HCT116 (cell line): ENCODE measurements around the gene MOB2. TPM values are rescaled to one million over a fixed set of nuclear protein-coding genes. Genes with fewer than 3 reads are reported as not detected.

ENCODE experiments used
- ATAC-seq: fragments of 200-7000 bp; cut with Tn5 transposase; 2 replicates; pipeline ENCODE4 v1.9.1; 2020; ENCODE audit warnings: mild to moderate bottlenecking, moderate library complexity
- BruUV-seq: library from RNA; stranded (reverse); fragments of 400-500 nt; replicated peaks from 2 replicates; lab custom pipeline; 2021; lab: Mats Ljungman, UMichigan
- CTCF ChIA-PET: fragments of 300-600 bp; sonication (Branson Sonifier 250); formaldehyde crosslinking; loops from one replicate; lab custom pipeline; 2021; ENCODE audit warnings: antibody characterized with exemption; lab: Charles Lee
- POLR2A ChIA-PET: fragments of 300-600, 350-600 bp; sonication (Branson Sonifier 250); formaldehyde crosslinking; loops from one replicate; lab custom pipeline; 2021; ENCODE audit warnings: antibody characterized with exemption; lab: Charles Lee
- RAD21 ChIA-PET, 2 experiments: fragments of 300-600 bp; sonication (Branson Sonifier 250); formaldehyde crosslinking; loops; one replicate each; lab custom pipeline; 2023; ENCODE audit warnings: low total read pairs in 2 of 2; ENCODE audit not compliant: uncharacterized antibody in 2 of 2, unreplicated experiment in 2 of 2, low non-redundant PET in 1 of 2; lab: Charles Lee
- DNase-seq: peaks from one replicate; pipeline ENCODE4 v3.0.0-alpha.2; 2010; ENCODE audit warnings: low read depth, low spot score
- H2AFZ ChIP-seq: fragments of 200-600 bp; shearing (Covaris generic), sonication (generic); 2 replicates; pipeline ENCODE4 v1.6.1; 2017; ENCODE audit warnings: low read depth, mixed run types, mixed read lengths, antibody characterized with exemption, low read length; ENCODE audit not compliant: poor library complexity, severe bottlenecking
- H3K27ac ChIP-seq: 2 replicates; pipeline ENCODE4 v1.5.1; 2012; ENCODE audit warnings: low read depth, low read length
- H3K27me3 ChIP-seq: fragments of 200-600 bp; sonication (generic); 2 replicates; pipeline ENCODE4 v1.6.1; 2016; ENCODE audit warnings: mixed run types, low read length, mixed read lengths; ENCODE audit not compliant: insufficient read depth
- H3K36me3 ChIP-seq, 2 experiments: fragments of 200-500 bp in 1 of 2; fragments of 200-600 bp in 1 of 2; sonication (Bioruptor generic) in 1 of 2; sonication (generic) in 1 of 2; 2 replicates each; pipeline versions ENCODE4 v1.5.1 to v1.6.1; 2014 to 2016; ENCODE audit warnings: low read length in 2 of 2, inconsistent platforms in 1 of 2, mixed read lengths in 1 of 2, mixed run types in 1 of 2; ENCODE audit not compliant: insufficient read depth in 2 of 2, control insufficient read depth in 1 of 2
- H3K4me1 ChIP-seq, 2 experiments: fragments of 200-600 bp in 1 of 2; sonication (generic) in 1 of 2; 2 replicates each; pipeline versions ENCODE4 v1.5.1 to v1.6.1; 2012 to 2017; ENCODE audit warnings: low read length in 2 of 2, inconsistent platforms in 1 of 2, mild to moderate bottlenecking in 1 of 2, mixed read lengths in 1 of 2, mixed run types in 1 of 2, moderate library complexity in 1 of 2; ENCODE audit not compliant: insufficient read depth in 2 of 2, control insufficient read depth in 1 of 2
- H3K4me2 ChIP-seq: fragments of 200-600 bp; sonication (generic); 2 replicates; pipeline ENCODE4 v1.6.1; 2017; ENCODE audit warnings: mixed run types, low read length, mixed read lengths
- H3K4me3 ChIP-seq, 2 experiments: fragments of 200-600 bp in 1 of 2; sonication (generic) in 1 of 2; replicated peaks in 1 of 2; 2 replicates each; pipeline ENCODE4 v1.5.1; 2011 to 2016; ENCODE audit warnings: low read length in 2 of 2, control low read depth in 1 of 2, low read depth in 1 of 2, mild to moderate bottlenecking in 1 of 2, mixed read lengths in 1 of 2, mixed run types in 1 of 2
- H3K79me2 ChIP-seq: fragments of 200-600 bp; sonication (generic); 2 replicates; pipeline ENCODE4 v1.6.1; 2017; ENCODE audit warnings: mild to moderate bottlenecking, mixed run types, low read length, moderate library complexity, mixed read lengths; ENCODE audit not compliant: insufficient read depth
- H3K9ac ChIP-seq: fragments of 200-600 bp; sonication (generic); 2 replicates; pipeline ENCODE4 v1.6.1; 2016; ENCODE audit warnings: low read length, mixed read lengths
- H3K9me2 ChIP-seq: fragments of 200-600 bp; sonication (generic), shearing (Covaris generic); 2 replicates; pipeline ENCODE4 v1.6.1; 2017; ENCODE audit warnings: mixed run types, mild to moderate bottlenecking, moderate library complexity; ENCODE audit not compliant: insufficient read depth
- H3K9me3 ChIP-seq, 2 experiments: fragments of 200-500 bp in 1 of 2; fragments of 200-600 bp in 1 of 2; sonication (Bioruptor generic) in 1 of 2; sonication (generic) in 1 of 2; 2 replicates each; pipeline ENCODE4 v1.6.1; 2014 to 2017; ENCODE audit warnings: low read length in 2 of 2, mixed read lengths in 2 of 2, inconsistent platforms in 1 of 2, low read depth in 1 of 2, mild to moderate bottlenecking in 1 of 2, mixed run types in 1 of 2, moderate library complexity in 1 of 2; ENCODE audit not compliant: control insufficient read depth in 1 of 2, insufficient read depth in 1 of 2
- H4K20me1 ChIP-seq: fragments of 200-600 bp; sonication (generic), shearing (Covaris generic); 2 replicates; pipeline ENCODE4 v1.6.1; 2017; ENCODE audit warnings: mixed run types, mild to moderate bottlenecking, moderate library complexity; ENCODE audit not compliant: insufficient read depth
- CEBPB ChIP-seq: IDR thresholded peaks from 2 replicates; pipeline ENCODE4 v1.6.1; 2012; ENCODE audit warnings: low read depth
- EGR1 ChIP-seq: IDR thresholded peaks from 2 replicates; pipeline ENCODE4 v1.6.1; 2012; ENCODE audit warnings: low read depth
- EZH2 ChIP-seq: fragments of 200-600 bp; sonication (generic); IDR thresholded peaks from 2 replicates; pipeline ENCODE4 v1.6.1; 2017; ENCODE audit warnings: antibody characterized with exemption, mixed run types
- EZH2phosphoT487 ChIP-seq: fragments of 200-600 bp; IDR thresholded peaks from 2 replicates; pipeline ENCODE4 v1.6.1; 2018; ENCODE audit warnings: antibody characterized with exemption, borderline replicate concordance
- FOSL1 ChIP-seq: IDR thresholded peaks from 2 replicates; pipeline ENCODE4 v1.6.1; 2012; ENCODE audit warnings: low read depth
- POLR2A ChIP-seq: IDR thresholded peaks from 2 replicates; pipeline ENCODE4 v1.7.0; 2011; ENCODE audit warnings: borderline replicate concordance; ENCODE audit not compliant: insufficient read depth, insufficient read length; ENCODE audit errors: extremely low read depth
- POLR2AphosphoS5 ChIP-seq: IDR thresholded peaks from 2 replicates; pipeline ENCODE4 v1.6.1; 2011; ENCODE audit warnings: mild to moderate bottlenecking, low read depth, low read length, moderate library complexity
- RAD21 ChIP-seq: IDR thresholded peaks from 2 replicates; pipeline ENCODE4 v1.6.1; 2012; ENCODE audit warnings: low read depth, mild to moderate bottlenecking
- SIN3A ChIP-seq: IDR thresholded peaks from 2 replicates; pipeline ENCODE4 v1.6.1; 2012; ENCODE audit warnings: low read depth
- SRF ChIP-seq: IDR thresholded peaks from 2 replicates; pipeline ENCODE4 v1.6.1; 2012; ENCODE audit warnings: low read depth
- TCF7L2 ChIP-seq: IDR thresholded peaks from 2 replicates; pipeline ENCODE4 v1.7.0; 2011; ENCODE audit warnings: borderline replicate concordance, inconsistent platforms; ENCODE audit not compliant: insufficient read depth, insufficient read length; ENCODE audit errors: extremely low read depth
- YY1 ChIP-seq: IDR thresholded peaks from 2 replicates; pipeline ENCODE4 v1.6.1; 2011; ENCODE audit warnings: low read length, low read depth, moderate library complexity, mild to moderate bottlenecking; ENCODE audit not compliant: insufficient replicate concordance; ENCODE audit errors: extremely low read depth
- ZFX ChIP-seq: fragments of 450-650 bp; IDR thresholded peaks from 2 replicates; pipeline ENCODE4 v1.6.1; 2017
- ZNF274 ChIP-seq: fragments of 200-500 bp; sonication (Bioruptor generic); IDR thresholded peaks from 2 replicates; pipeline ENCODE4 v1.6.1; 2014; ENCODE audit warnings: mild to moderate bottlenecking, low read depth, low read length, inconsistent platforms
- intact Hi-C: fragments of 100-400 bp; cut with micrococcal nuclease; formaldehyde crosslinking; loops from 2 replicates; pipeline ENCODE4 v1.10.0; 2022
- total RNA-seq: library from RNA; stranded (reverse); gene quantifications from one replicate; pipeline ENCODE4 v1.2.1, GENCODE V29; 2021; ENCODE audit not compliant: unreplicated experiment
- TF ChIP-seq, protein P1 (sequence below): IDR thresholded peaks from 2 replicates; pipeline ENCODE4 v1.6.1; 2012
- TF ChIP-seq, protein P2 (sequence below): IDR thresholded peaks from 2 replicates; pipeline ENCODE4 v1.6.1; 2012
- TF ChIP-seq, protein P3 (sequence below): IDR thresholded peaks from 2 replicates; pipeline ENCODE4 v1.6.1; 2012; ENCODE audit warnings: low read depth
- TF ChIP-seq, protein P4 (sequence below): IDR thresholded peaks from 2 replicates; pipeline ENCODE4 v1.6.1; 2011; ENCODE audit warnings: mild to moderate bottlenecking, low read length, moderate library complexity; ENCODE audit not compliant: insufficient replicate concordance; ENCODE audit errors: extremely low read depth
- TF ChIP-seq, protein P5 (sequence below), 3 experiments: fragments of 200-600 bp in 1 of 3; sonication (generic) in 1 of 3; IDR thresholded peaks in 2 of 3; conservative IDR thresholded peaks in 1 of 3; 2 replicates each; pipeline ENCODE4 v1.5.1; 2012 to 2017; ENCODE audit warnings: low read depth in 2 of 3, low read length in 2 of 3, antibody characterized with exemption in 1 of 3, borderline replicate concordance in 1 of 3, control low read depth in 1 of 3, mild to moderate bottlenecking in 1 of 3, mixed read lengths in 1 of 3, mixed run types in 1 of 3, moderate library complexity in 1 of 3; ENCODE audit not compliant: insufficient read depth in 1 of 3

MOB2 gene
- total RNA-seq, 1 experiment from 2014 or later = 25.7 TPM

DNA sequence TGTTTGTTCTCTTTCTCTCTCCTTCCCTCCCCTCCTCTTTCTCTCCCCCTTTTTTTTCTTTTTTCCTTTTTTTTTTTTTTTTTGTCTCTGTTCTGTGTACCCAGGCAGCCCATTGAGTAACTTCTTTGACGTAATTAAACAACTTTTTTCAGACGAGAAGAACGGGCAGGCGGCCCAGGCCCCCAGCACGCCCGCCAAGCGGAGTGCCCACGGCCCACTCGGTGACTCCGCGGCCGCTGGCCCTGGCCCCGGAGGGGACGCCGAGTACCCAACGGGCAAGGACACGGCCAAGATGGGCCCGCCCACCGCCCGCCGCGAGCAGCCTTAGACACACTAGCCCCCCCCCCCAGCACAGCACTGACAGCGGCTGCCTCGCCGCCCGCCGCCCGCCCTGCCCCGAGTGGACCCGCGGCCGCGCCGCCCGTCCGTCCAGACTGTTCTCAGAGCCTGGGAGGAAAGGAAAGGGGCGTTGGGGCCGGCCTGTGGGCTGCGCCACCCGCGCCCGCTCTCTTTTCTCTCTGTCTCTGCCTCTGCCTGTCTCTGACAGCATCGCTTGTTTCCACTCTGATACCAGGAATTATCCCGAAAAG lies 26.1 kb downstream of the MOB2 start:
- no peaks in the 10 kb centered on the region for H4K20me1 ChIP-seq
- RAD21 ChIA-PET = no interaction called here
- no peak overlapping the region for H2AFZ ChIP-seq
- intact Hi-C loops = no loop called here
- H3K79me2 ChIP-seq = no peaks in the 10 kb centered on the region
- TF ChIP-seq ZNF274 (no peak), EZH2 (no peak), TCF7L2 (no peak), ZFX (no peak), FOSL1 (no peak), CEBPB (no peak), YY1 (no peak), POLR2A (no peak), SIN3A (no peak), SRF (no peak), RAD21 (no peak), EGR1 (no peak), EZH2phosphoT487 (no peak), POLR2AphosphoS5 (no peak)
- TF ChIP-seq, protein P1, sequence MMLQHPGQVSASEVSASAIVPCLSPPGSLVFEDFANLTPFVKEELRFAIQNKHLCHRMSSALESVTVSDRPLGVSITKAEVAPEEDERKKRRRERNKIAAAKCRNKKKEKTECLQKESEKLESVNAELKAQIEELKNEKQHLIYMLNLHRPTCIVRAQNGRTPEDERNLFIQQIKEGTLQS = no peak
- TF ChIP-seq, protein P2, sequence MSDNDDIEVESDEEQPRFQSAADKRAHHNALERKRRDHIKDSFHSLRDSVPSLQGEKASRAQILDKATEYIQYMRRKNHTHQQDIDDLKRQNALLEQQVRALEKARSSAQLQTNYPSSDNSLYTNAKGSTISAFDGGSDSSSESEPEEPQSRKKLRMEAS = no peak
- TF ChIP-seq, protein P3, sequence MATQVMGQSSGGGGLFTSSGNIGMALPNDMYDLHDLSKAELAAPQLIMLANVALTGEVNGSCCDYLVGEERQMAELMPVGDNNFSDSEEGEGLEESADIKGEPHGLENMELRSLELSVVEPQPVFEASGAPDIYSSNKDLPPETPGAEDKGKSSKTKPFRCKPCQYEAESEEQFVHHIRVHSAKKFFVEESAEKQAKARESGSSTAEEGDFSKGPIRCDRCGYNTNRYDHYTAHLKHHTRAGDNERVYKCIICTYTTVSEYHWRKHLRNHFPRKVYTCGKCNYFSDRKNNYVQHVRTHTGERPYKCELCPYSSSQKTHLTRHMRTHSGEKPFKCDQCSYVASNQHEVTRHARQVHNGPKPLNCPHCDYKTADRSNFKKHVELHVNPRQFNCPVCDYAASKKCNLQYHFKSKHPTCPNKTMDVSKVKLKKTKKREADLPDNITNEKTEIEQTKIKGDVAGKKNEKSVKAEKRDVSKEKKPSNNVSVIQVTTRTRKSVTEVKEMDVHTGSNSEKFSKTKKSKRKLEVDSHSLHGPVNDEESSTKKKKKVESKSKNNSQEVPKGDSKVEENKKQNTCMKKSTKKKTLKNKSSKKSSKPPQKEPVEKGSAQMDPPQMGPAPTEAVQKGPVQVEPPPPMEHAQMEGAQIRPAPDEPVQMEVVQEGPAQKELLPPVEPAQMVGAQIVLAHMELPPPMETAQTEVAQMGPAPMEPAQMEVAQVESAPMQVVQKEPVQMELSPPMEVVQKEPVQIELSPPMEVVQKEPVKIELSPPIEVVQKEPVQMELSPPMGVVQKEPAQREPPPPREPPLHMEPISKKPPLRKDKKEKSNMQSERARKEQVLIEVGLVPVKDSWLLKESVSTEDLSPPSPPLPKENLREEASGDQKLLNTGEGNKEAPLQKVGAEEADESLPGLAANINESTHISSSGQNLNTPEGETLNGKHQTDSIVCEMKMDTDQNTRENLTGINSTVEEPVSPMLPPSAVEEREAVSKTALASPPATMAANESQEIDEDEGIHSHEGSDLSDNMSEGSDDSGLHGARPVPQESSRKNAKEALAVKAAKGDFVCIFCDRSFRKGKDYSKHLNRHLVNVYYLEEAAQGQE = no peak
- TF ChIP-seq, protein P4, sequence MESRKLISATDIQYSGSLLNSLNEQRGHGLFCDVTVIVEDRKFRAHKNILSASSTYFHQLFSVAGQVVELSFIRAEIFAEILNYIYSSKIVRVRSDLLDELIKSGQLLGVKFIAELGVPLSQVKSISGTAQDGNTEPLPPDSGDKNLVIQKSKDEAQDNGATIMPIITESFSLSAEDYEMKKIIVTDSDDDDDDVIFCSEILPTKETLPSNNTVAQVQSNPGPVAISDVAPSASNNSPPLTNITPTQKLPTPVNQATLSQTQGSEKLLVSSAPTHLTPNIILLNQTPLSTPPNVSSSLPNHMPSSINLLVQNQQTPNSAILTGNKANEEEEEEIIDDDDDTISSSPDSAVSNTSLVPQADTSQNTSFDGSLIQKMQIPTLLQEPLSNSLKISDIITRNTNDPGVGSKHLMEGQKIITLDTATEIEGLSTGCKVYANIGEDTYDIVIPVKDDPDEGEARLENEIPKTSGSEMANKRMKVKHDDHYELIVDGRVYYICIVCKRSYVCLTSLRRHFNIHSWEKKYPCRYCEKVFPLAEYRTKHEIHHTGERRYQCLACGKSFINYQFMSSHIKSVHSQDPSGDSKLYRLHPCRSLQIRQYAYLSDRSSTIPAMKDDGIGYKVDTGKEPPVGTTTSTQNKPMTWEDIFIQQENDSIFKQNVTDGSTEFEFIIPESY = no peak
- TF ChIP-seq, protein P5, sequence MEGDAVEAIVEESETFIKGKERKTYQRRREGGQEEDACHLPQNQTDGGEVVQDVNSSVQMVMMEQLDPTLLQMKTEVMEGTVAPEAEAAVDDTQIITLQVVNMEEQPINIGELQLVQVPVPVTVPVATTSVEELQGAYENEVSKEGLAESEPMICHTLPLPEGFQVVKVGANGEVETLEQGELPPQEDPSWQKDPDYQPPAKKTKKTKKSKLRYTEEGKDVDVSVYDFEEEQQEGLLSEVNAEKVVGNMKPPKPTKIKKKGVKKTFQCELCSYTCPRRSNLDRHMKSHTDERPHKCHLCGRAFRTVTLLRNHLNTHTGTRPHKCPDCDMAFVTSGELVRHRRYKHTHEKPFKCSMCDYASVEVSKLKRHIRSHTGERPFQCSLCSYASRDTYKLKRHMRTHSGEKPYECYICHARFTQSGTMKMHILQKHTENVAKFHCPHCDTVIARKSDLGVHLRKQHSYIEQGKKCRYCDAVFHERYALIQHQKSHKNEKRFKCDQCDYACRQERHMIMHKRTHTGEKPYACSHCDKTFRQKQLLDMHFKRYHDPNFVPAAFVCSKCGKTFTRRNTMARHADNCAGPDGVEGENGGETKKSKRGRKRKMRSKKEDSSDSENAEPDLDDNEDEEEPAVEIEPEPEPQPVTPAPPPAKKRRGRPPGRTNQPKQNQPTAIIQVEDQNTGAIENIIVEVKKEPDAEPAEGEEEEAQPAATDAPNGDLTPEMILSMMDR (IDR thresholded peaks at IDR 0.05 in 2 of 3, conservative IDR thresholded peaks at IDR 0.05 in 1 of 3; ENCODE audit: borderline replicate concordance in 1 of 3, insufficient read depth in 1 of 3, low read depth in 2 of 3, low read length in 2 of 3) = no peak
- TF ChIP-seq, all 23 proteins: peak for 0
- Histone ChIP-seq H3K9me3 (no peaks in the 10 kb centered on the region), H3K27me3 (no peaks in the 10 kb centered on the region), H3K4me3 (no peak overlapping the region), H3K27ac (no peak overlapping the region), H3K9ac (no peak overlapping the region), H3K9me2 (no peaks in the 10 kb centered on the region), H3K4me1 (peaks cover 3 to 7% of the 10 kb centered on the region in 2 experiments; a peak in 3 of 4 replicates), H3K36me3 (no peaks in the 10 kb centered on the region), H3K4me2 (no peak overlapping the region)
- no peak for ATAC-seq
- ChIA-PET CTCF (no interaction called here), POLR2A (no interaction called here)
- DNase-seq = no peak
- BruUV-seq = no TSS peak
